Measurements from ENCODE around the gene UNC13C. TPM values are rescaled to one million over a fixed set of nuclear protein-coding genes. Genes with fewer than 3 reads are reported as not detected.

The UNC13C gene
- total and polyA plus RNA-seq, 8 donors: 0.03 to 6.4 (median 2.3) TPM; not detected in 3

GRCh38 chr15:54681584-54681983 is 703.3 kb downstream of the UNC13C start:
- H3K4me3 ChIP-seq: no peak overlapping the region
- intact Hi-C loops (cut with DNase I; ENCODE audit: low total_unique reads): no loop called here
- no peaks in the 10 kb centered on the region for H3K4me1 ChIP-seq
- no peak overlapping the region for H3K27ac ChIP-seq
- no peaks in the 10 kb centered on the region for H3K27me3 ChIP-seq
- no peaks in the 10 kb centered on the region for H3K9me3 ChIP-seq
- H3K36me3 ChIP-seq: no peaks in the 10 kb centered on the region
- DNase-seq: no peak
- 62 to 69% (median 66%) methylated on average over 2 of the region's 2 CpGs for WGBS, 5 donors
- TF ChIP-seq, protein P1, sequence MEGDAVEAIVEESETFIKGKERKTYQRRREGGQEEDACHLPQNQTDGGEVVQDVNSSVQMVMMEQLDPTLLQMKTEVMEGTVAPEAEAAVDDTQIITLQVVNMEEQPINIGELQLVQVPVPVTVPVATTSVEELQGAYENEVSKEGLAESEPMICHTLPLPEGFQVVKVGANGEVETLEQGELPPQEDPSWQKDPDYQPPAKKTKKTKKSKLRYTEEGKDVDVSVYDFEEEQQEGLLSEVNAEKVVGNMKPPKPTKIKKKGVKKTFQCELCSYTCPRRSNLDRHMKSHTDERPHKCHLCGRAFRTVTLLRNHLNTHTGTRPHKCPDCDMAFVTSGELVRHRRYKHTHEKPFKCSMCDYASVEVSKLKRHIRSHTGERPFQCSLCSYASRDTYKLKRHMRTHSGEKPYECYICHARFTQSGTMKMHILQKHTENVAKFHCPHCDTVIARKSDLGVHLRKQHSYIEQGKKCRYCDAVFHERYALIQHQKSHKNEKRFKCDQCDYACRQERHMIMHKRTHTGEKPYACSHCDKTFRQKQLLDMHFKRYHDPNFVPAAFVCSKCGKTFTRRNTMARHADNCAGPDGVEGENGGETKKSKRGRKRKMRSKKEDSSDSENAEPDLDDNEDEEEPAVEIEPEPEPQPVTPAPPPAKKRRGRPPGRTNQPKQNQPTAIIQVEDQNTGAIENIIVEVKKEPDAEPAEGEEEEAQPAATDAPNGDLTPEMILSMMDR (IDR thresholded peaks at IDR 0.05): no peak
- TF ChIP-seq POLR2A (IDR thresholded peaks at IDR 0.05) (no peak), POLR2AphosphoS5 (IDR thresholded peaks at IDR 0.05) (no peak), EP300 (IDR thresholded peaks at IDR 0.05) (no peak)

Other genes with a start within 250 kb of the UNC13C start
- gene WDR72, start 218.8 kb upstream of the UNC13C start, total RNA-seq: under 1 TPM in 3 of 5 donors, not detected in 2; under 0.01 to 0.55 (median 0.29) TPM
- under 1 TPM; 0.19 to 0.61 (median 0.53) TPM for gene WDR72, start 218.8 kb upstream of the UNC13C start, polyA plus RNA-seq